Lower lobe of right lung (tissue), 2 donors: ENCODE measurements around the gene C10orf67. TPM values are rescaled to one million over a fixed set of nuclear protein-coding genes. Genes with fewer than 3 reads are reported as not detected.
A peak's percentile ranks its signal among the peaks of the same experiment; 100 is the strongest.

ENCODE experiments used
- ATAC-seq, 2 donors: fragments of 200-7000 bp; cut with Tn5 transposase; one replicate each; pipeline ENCODE4 v1.9.1; 2020 to 2022; ENCODE audit warnings: mild to moderate bottlenecking in 2 of 2, moderate library complexity in 2 of 2
- DNase-seq: peaks from one replicate; pipeline ENCODE4 v3.0.0-alpha.2; 2020
- H3K27ac ChIP-seq: fragments of 200-600 bp; one replicate; pipeline ENCODE4 v1.8.0; 2022
- H3K27me3 ChIP-seq: fragments of 200-600 bp; one replicate; pipeline ENCODE4 v1.8.0; 2022; ENCODE audit warnings: low read depth
- H3K36me3 ChIP-seq: fragments of 200-600 bp; one replicate; pipeline ENCODE4 v1.8.0; 2022; ENCODE audit warnings: mild to moderate bottlenecking
- H3K4me1 ChIP-seq: fragments of 200-600 bp; one replicate; pipeline ENCODE4 v1.8.0; 2022
- H3K4me3 ChIP-seq: fragments of 200-600 bp; one replicate; pipeline ENCODE4 v1.8.0; 2022; ENCODE audit warnings: mild to moderate bottlenecking
- H3K9me3 ChIP-seq: fragments of 200-600 bp; one replicate; pipeline ENCODE4 v1.8.0; 2022
- CTCF ChIP-seq: fragments of 200-600 bp; IDR thresholded peaks from one replicate; pipeline ENCODE4 v1.8.0; 2022; ENCODE audit warnings: antibody characterized with exemption, mild to moderate bottlenecking
- intact Hi-C: fragments of 100-400 bp; cut with DNase I; formaldehyde crosslinking; loops from one replicate; pipeline ENCODE4 v1.11.0; 2022
- total RNA-seq: library from RNA; stranded (reverse); fragmentation: NEBNext Ultra II Directional; extraction: Animal tissue kit (Norgen Biotek cat#: 25700); gene quantifications from one replicate; pipeline ENCODE4 v1.2.1, GENCODE V29; 2021
- donor health status: DM: no; HTN: yes; CAD: no; lungs with severe emphysema.

Gene C10orf67
- total RNA-seq, 1 donor from 2014 or later = 1.2 TPM

GRCh38 chr10:23331567-23332301, 12.9 kb downstream of the C10orf67 start:
- Histone ChIP-seq H3K27ac (no peak overlapping the region), H3K4me1 (no peaks in the 10 kb centered on the region), H3K9me3 (no peaks in the 10 kb centered on the region), H3K36me3 (no peaks in the 10 kb centered on the region), H3K4me3 (no peak overlapping the region), H3K27me3 (no peaks in the 10 kb centered on the region)
- DNase-seq (no peak), ATAC-seq (no peak)
- intact Hi-C loops = no loop called here
- no peak for TF ChIP-seq CTCF

- ATAC-seq (no peak), DNase-seq (no peak)
- Histone ChIP-seq H3K4me1 (no peaks in the 10 kb centered on the region), H3K27ac (no peak overlapping the region), H3K4me3 (no peak overlapping the region), H3K27me3 (no peaks in the 10 kb centered on the region), H3K9me3 (no peaks in the 10 kb centered on the region), H3K36me3 (no peaks in the 10 kb centered on the region)
- intact Hi-C loops = no loop called here
- TF ChIP-seq CTCF = no peak
Measured at GRCh38 chr10:23330948-23331347, 13.6 kb downstream of the C10orf67 start.

GRCh38 chr10:23326544-23327307, 17.9 kb downstream of the C10orf67 start:
- no peak for ATAC-seq
- H3K9me3 ChIP-seq = no peaks in the 10 kb centered on the region
- TF ChIP-seq CTCF = no peak
- H3K27ac ChIP-seq = no peak overlapping the region
- H3K4me1 ChIP-seq = no peaks in the 10 kb centered on the region
- no peaks in the 10 kb centered on the region for H3K36me3 ChIP-seq
- no peak for DNase-seq
- intact Hi-C loops = no loop called here
- no peaks in the 10 kb centered on the region for H3K27me3 ChIP-seq
- H3K4me3 ChIP-seq = no peak overlapping the region

- no peaks in the 10 kb centered on the region for H3K4me1 ChIP-seq
- H3K27me3 ChIP-seq = no peaks in the 10 kb centered on the region
- intact Hi-C loops = no loop called here
- H3K36me3 ChIP-seq = no peaks in the 10 kb centered on the region
- DNase-seq = no peak
- H3K9me3 ChIP-seq = no peaks in the 10 kb centered on the region
- ATAC-seq = no peak
- H3K27ac ChIP-seq = no peak overlapping the region
- no peak overlapping the region for H3K4me3 ChIP-seq
- peak; percentile 7 for TF ChIP-seq CTCF
Measured at GRCh38 chr10:23325132-23325531, 19.5 kb downstream of the C10orf67 start.

- no peaks in the 10 kb centered on the region for H3K36me3 ChIP-seq
- DNase-seq (no peak), ATAC-seq (no peak)
- no peak for TF ChIP-seq CTCF
- intact Hi-C loops = no loop called here
- no peaks in the 10 kb centered on the region for H3K4me1 ChIP-seq
- H3K4me3 ChIP-seq = no peak overlapping the region
- H3K9me3 ChIP-seq = no peaks in the 10 kb centered on the region
- no peak overlapping the region for H3K27ac ChIP-seq
- no peaks in the 10 kb centered on the region for H3K27me3 ChIP-seq
Measured at GRCh38 chr10:23324351-23324750, 20.2 kb downstream of the C10orf67 start.
